ENCODE measurements around the gene PIK3C3.

The PIK3C3 gene

GRCh38 chr18:41955688-41956087 lies 654 bp downstream of the PIK3C3 start:
- H3K4me3 ChIP-seq (ENCODE audit: low read length): peak overlapping the region; percentile 82
- DNase-seq (ENCODE audit: low read depth, low spot score): no peak

- no peak for DNase-seq (ENCODE audit: low read depth, low spot score)
- no peak overlapping the region for H3K4me3 ChIP-seq (ENCODE audit: low read length)
Observed at GRCh38 chr18:41959045-41959444, 4.0 kb downstream of the PIK3C3 start.

- no peak for DNase-seq (ENCODE audit: low read depth, low spot score)
- no peak overlapping the region for H3K4me3 ChIP-seq (ENCODE audit: low read length)
Observed at GRCh38 chr18:41965634-41966255, 10.7 kb downstream of the PIK3C3 start.

GRCh38 chr18:41966943-41967342 lies 11.9 kb downstream of the PIK3C3 start:
- DNase-seq (ENCODE audit: low read depth, low spot score): no peak
- H3K4me3 ChIP-seq (ENCODE audit: low read length): no peak overlapping the region

GRCh38 chr18:41967680-41968079 lies 12.6 kb downstream of the PIK3C3 start:
- DNase-seq (ENCODE audit: low read depth, low spot score): no peak

GRCh38 chr18:41969881-41970280 lies 14.8 kb downstream of the PIK3C3 start:
- no peak for DNase-seq (ENCODE audit: low read depth, low spot score)
- H3K4me3 ChIP-seq (ENCODE audit: low read length): no peak overlapping the region

More at GRCh38 chr18:41967680-41968079, 12.6 kb downstream of the PIK3C3 start:
- no peak overlapping the region for H3K4me3 ChIP-seq (ENCODE audit: low read length)

- H3K4me3 ChIP-seq (ENCODE audit: low read length): peak overlapping the region; percentile 2
- DNase-seq (ENCODE audit: low read depth, low spot score): peak; percentile 58
Observed at GRCh38 chr18:41972067-41972925, 17.3 kb downstream of the PIK3C3 start.

GRCh38 chr18:41973983-41974382 lies 18.9 kb downstream of the PIK3C3 start:
- H3K4me3 ChIP-seq (ENCODE audit: low read length): no peak overlapping the region
- no peak for DNase-seq (ENCODE audit: low read depth, low spot score)

GRCh38 chr18:41974796-41975201 lies 19.8 kb downstream of the PIK3C3 start:
- DNase-seq (ENCODE audit: low read depth, low spot score): peak; percentile 78
- 0 out of 2 replicates have a peak overlapping the region, but pooled peaks have one; percentile 12 for H3K4me3 ChIP-seq (ENCODE audit: low read length)

GRCh38 chr18:41975284-41975683 lies 20.2 kb downstream of the PIK3C3 start:
- DNase-seq (ENCODE audit: low read depth, low spot score): no peak
- no peak overlapping the region for H3K4me3 ChIP-seq (ENCODE audit: low read length)

- DNase-seq (ENCODE audit: low read depth, low spot score): peak; percentile 85
- H3K4me3 ChIP-seq (ENCODE audit: low read length): no peak overlapping the region
Observed at GRCh38 chr18:41977233-41977632, 22.2 kb downstream of the PIK3C3 start.

- DNase-seq (ENCODE audit: low read depth, low spot score): no peak
- no peak overlapping the region for H3K4me3 ChIP-seq (ENCODE audit: low read length)
Observed at GRCh38 chr18:41982942-41983660, 28.1 kb downstream of the PIK3C3 start.

GRCh38 chr18:41985914-41986313 lies 30.9 kb downstream of the PIK3C3 start:
- no peak overlapping the region for H3K4me3 ChIP-seq (ENCODE audit: low read length)

GRCh38 chr18:41989508-41989907 lies 34.5 kb downstream of the PIK3C3 start:
- DNase-seq (ENCODE audit: low read depth, low spot score): no peak
- H3K4me3 ChIP-seq (ENCODE audit: low read length): no peak overlapping the region

More at GRCh38 chr18:41985914-41986313, 30.9 kb downstream of the PIK3C3 start:
- DNase-seq (ENCODE audit: low read depth, low spot score): no peak

GRCh38 chr18:41992066-41992465 lies 37.0 kb downstream of the PIK3C3 start:
- DNase-seq (ENCODE audit: low read depth, low spot score): no peak
- H3K4me3 ChIP-seq (ENCODE audit: low read length): no peak overlapping the region

GRCh38 chr18:41992703-41993102 lies 37.7 kb downstream of the PIK3C3 start:
- no peak for DNase-seq (ENCODE audit: low read depth, low spot score)
- H3K4me3 ChIP-seq (ENCODE audit: low read length): no peak overlapping the region

GRCh38 chr18:41993151-41993550 lies 38.1 kb downstream of the PIK3C3 start:
- DNase-seq (ENCODE audit: low read depth, low spot score): no peak

GRCh38 chr18:41996020-41996419 lies 41.0 kb downstream of the PIK3C3 start:
- no peak for DNase-seq (ENCODE audit: low read depth, low spot score)
- no peak overlapping the region for H3K4me3 ChIP-seq (ENCODE audit: low read length)

More at GRCh38 chr18:41993151-41993550, 38.1 kb downstream of the PIK3C3 start:
- H3K4me3 ChIP-seq (ENCODE audit: low read length): no peak overlapping the region

- no peak for DNase-seq (ENCODE audit: low read depth, low spot score)
- no peak overlapping the region for H3K4me3 ChIP-seq (ENCODE audit: low read length)
Observed at GRCh38 chr18:41999751-42000150, 44.7 kb downstream of the PIK3C3 start.

- DNase-seq (ENCODE audit: low read depth, low spot score): no peak
- H3K4me3 ChIP-seq (ENCODE audit: low read length): no peak overlapping the region
Observed at GRCh38 chr18:42001801-42002200, 46.8 kb downstream of the PIK3C3 start.

Measured in Jurkat, Clone E6-1 (cell line).